GM12874 (cell line): ENCODE data around the gene MAPKAPK3.

Experiments used
- TF ChIP-seq, protein P1 (sequence below): IDR thresholded peaks from 2 replicates; pipeline ENCODE4 v1.5.1; 2011; ENCODE audit warnings: low read depth, mild to moderate bottlenecking, control low read depth, low read length, moderate library complexity; ENCODE audit not compliant: insufficient read depth

MAPKAPK3 gene

DNA sequence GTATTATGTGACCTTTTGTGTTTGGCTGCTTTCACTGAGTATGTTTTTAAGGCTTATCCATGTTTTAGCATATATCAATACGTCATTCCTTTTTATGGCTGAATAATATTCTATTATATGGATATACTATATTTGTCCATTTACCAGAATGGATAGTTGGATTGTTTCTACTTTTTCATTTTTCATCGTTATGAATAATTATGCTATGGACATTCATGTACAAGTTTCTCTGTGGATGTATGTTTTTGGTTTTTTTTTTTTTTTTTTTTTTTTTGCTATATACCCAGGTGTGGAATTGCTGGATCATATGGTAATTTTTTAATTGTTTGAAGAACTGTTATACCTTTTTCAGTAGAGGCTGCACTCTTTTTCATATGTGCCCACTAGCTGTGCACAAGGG, 81.3 kb downstream of the MAPKAPK3 start:
- TF ChIP-seq, protein P1, sequence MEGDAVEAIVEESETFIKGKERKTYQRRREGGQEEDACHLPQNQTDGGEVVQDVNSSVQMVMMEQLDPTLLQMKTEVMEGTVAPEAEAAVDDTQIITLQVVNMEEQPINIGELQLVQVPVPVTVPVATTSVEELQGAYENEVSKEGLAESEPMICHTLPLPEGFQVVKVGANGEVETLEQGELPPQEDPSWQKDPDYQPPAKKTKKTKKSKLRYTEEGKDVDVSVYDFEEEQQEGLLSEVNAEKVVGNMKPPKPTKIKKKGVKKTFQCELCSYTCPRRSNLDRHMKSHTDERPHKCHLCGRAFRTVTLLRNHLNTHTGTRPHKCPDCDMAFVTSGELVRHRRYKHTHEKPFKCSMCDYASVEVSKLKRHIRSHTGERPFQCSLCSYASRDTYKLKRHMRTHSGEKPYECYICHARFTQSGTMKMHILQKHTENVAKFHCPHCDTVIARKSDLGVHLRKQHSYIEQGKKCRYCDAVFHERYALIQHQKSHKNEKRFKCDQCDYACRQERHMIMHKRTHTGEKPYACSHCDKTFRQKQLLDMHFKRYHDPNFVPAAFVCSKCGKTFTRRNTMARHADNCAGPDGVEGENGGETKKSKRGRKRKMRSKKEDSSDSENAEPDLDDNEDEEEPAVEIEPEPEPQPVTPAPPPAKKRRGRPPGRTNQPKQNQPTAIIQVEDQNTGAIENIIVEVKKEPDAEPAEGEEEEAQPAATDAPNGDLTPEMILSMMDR, result no peak
